Neural cell (in vitro differentiated cells): ENCODE measurements around the gene DCAF5. TPM values are rescaled to one million over a fixed set of nuclear protein-coding genes. Genes with fewer than 3 reads are reported as not detected.
"Not testable (repeated sequence)": the region's sequence is repeated elsewhere in the genome, so short reads cannot be mapped to it uniquely, and the experiment has no call there.

Experiments
- H2AFZ ChIP-seq: fragments of 200-600, 300-800 bp; sonication (generic), shearing (Covaris generic); 2 replicates; pipeline ENCODE4 v1.6.0; 2014; ENCODE audit warnings: low read depth, mild to moderate bottlenecking, antibody characterized with exemption, low read length, moderate library complexity
- H3F3A ChIP-seq: fragments of 200-600 bp; shearing (Covaris generic); 2 replicates; pipeline ENCODE4 v1.6.1; 2016; ENCODE audit warnings: mild to moderate bottlenecking, moderate library complexity, mixed read lengths, antibody characterized with exemption, low read length; ENCODE audit not compliant: insufficient read depth, poor library complexity, severe bottlenecking
- H3K27ac ChIP-seq: fragments of 200-600, 300-800 bp; sonication (generic), shearing (Covaris generic); 2 replicates; pipeline ENCODE4 v1.5.1; 2014; ENCODE audit warnings: mild to moderate bottlenecking, low read length, moderate library complexity
- H3K27me3 ChIP-seq: fragments of 300-800, 200-600 bp; sonication (generic), shearing (Covaris generic); 2 replicates; pipeline ENCODE4 v1.6.0; 2014; ENCODE audit warnings: mild to moderate bottlenecking, low read depth, low read length, moderate library complexity; ENCODE audit not compliant: insufficient read depth
- H3K36me3 ChIP-seq: fragments of 300-800, 200-600 bp; sonication (generic), shearing (Covaris generic); 2 replicates; pipeline ENCODE4 v1.5.1; 2014; ENCODE audit warnings: mild to moderate bottlenecking, antibody characterized with exemption, low read length, moderate library complexity; ENCODE audit not compliant: insufficient read depth
- H3K4me2 ChIP-seq: fragments of 300-800, 200-600 bp; sonication (generic), shearing (Covaris generic); 2 replicates; pipeline ENCODE4 v1.6.0; 2014; ENCODE audit warnings: mild to moderate bottlenecking, low read length
- H3K4me3 ChIP-seq: fragments of 300-800, 200-600 bp; sonication (generic), shearing (Covaris generic); 2 replicates; pipeline ENCODE4 v1.5.1; 2014; ENCODE audit warnings: mild to moderate bottlenecking, low read length, moderate library complexity
- H3K79me2 ChIP-seq: fragments of 200-600 bp; shearing (Covaris generic); replicated peaks from 2 replicates; pipeline ENCODE4 v1.6.0; 2014; ENCODE audit warnings: mild to moderate bottlenecking, low read length, moderate library complexity; ENCODE audit not compliant: insufficient read depth
- H3K9ac ChIP-seq: fragments of 300-800, 200-600 bp; sonication (generic), shearing (Covaris generic); 2 replicates; pipeline ENCODE4 v1.6.1; 2016; ENCODE audit warnings: mild to moderate bottlenecking, low read length, mixed read lengths
- H3K9me2 ChIP-seq: fragments of 200-600 bp; shearing (Covaris generic); 2 replicates; pipeline ENCODE4 v1.6.1; 2016; ENCODE audit warnings: mild to moderate bottlenecking, low read length, mixed read lengths; ENCODE audit not compliant: insufficient read depth
- H3K9me3 ChIP-seq: fragments of 200-600, 300-800 bp; sonication (generic), shearing (Covaris generic); 2 replicates; pipeline ENCODE4 v1.6.1; 2016; ENCODE audit warnings: mild to moderate bottlenecking, mixed run types, low read length, moderate library complexity, mixed read lengths
- H4K20me1 ChIP-seq: fragments of 200-600 bp; shearing (Covaris generic); 2 replicates; pipeline ENCODE4 v1.6.1; 2016; ENCODE audit warnings: mild to moderate bottlenecking, mixed run types; ENCODE audit not compliant: insufficient read depth
- CTCF ChIP-seq: fragments of 450-650 bp; IDR thresholded peaks from 2 replicates; pipeline ENCODE4 v1.5.1; 2014; ENCODE audit warnings: antibody characterized with exemption, mild to moderate bottlenecking, moderate library complexity; ENCODE audit not compliant: poor library complexity, severe bottlenecking
- EP300 ChIP-seq: fragments of 450-650 bp; conservative IDR thresholded peaks from 2 replicates; pipeline ENCODE4 v1.6.1; 2014; ENCODE audit warnings: antibody characterized with exemption, mild to moderate bottlenecking, moderate library complexity; ENCODE audit not compliant: poor library complexity, severe bottlenecking
- EZH2 ChIP-seq: fragments of 200-600, 300-800 bp; shearing (Covaris generic), sonication (generic); IDR thresholded peaks from 2 replicates; pipeline ENCODE4 v1.6.1; 2014; ENCODE audit warnings: antibody characterized with exemption, low read length, borderline replicate concordance, mild to moderate bottlenecking; ENCODE audit not compliant: insufficient read depth, poor library complexity, severe bottlenecking
- MXI1 ChIP-seq: fragments of 450-650 bp; conservative IDR thresholded peaks from 2 replicates; pipeline ENCODE4 v1.6.1; 2014; ENCODE audit warnings: antibody characterized with exemption, mild to moderate bottlenecking; ENCODE audit not compliant: poor library complexity, severe bottlenecking
- POLR2AphosphoS5 ChIP-seq: IDR thresholded peaks from 2 replicates; pipeline ENCODE4 v1.6.1; 2012
- RAD21 ChIP-seq: fragments of 450-650 bp; conservative IDR thresholded peaks from 2 replicates; pipeline ENCODE4 v1.6.1; 2014; ENCODE audit warnings: antibody characterized with exemption, mild to moderate bottlenecking, moderate library complexity
- SMC3 ChIP-seq: fragments of 450-650 bp; conservative IDR thresholded peaks from 2 replicates; pipeline ENCODE4 v1.6.1; 2014; ENCODE audit warnings: antibody characterized with exemption, mild to moderate bottlenecking, moderate library complexity; ENCODE audit not compliant: poor library complexity
- TAF1 ChIP-seq: IDR thresholded peaks from 2 replicates; pipeline ENCODE4 v1.6.1; 2012; ENCODE audit warnings: low read depth
- polyA plus RNA-seq: library from polyadenylated mRNA; depleted of rRNA; stranded (reverse); fragments of >200 nt; gene quantifications from 2 replicates; pipeline ENCODE4 v1.2.3, GENCODE V29; 2014
- TF ChIP-seq, protein P1 (sequence below): IDR thresholded peaks from 2 replicates; pipeline ENCODE4 v1.6.1; 2012; ENCODE audit warnings: borderline replicate concordance

Gene DCAF5
- polyA plus RNA-seq, 1 donor from 2014 or later, result 33.5 TPM

GRCh38 chr14:69023035-69023434 lies 129.9 kb downstream of the DCAF5 start:
- Histone ChIP-seq H2AFZ (no peak overlapping the region), H3K4me2 (no peak overlapping the region), H4K20me1 (no peaks in the 10 kb centered on the region)

GRCh38 chr14:69022093-69022492 lies 130.8 kb downstream of the DCAF5 start:
- not testable (repeated sequence) for H3K27ac ChIP-seq, H3K4me3 ChIP-seq, H3K9ac ChIP-seq, H3F3A ChIP-seq, H3K79me2 ChIP-seq, H3K9me3 ChIP-seq, H4K20me1 ChIP-seq, H3K36me3 ChIP-seq, H3K9me2 ChIP-seq, H3K4me2 ChIP-seq, H3K27me3 ChIP-seq, H2AFZ ChIP-seq

More at GRCh38 chr14:69023035-69023434, 129.9 kb downstream of the DCAF5 start:
- Histone ChIP-seq H3K27me3 (no peaks in the 10 kb centered on the region), H3F3A (no peaks in the 10 kb centered on the region), H3K4me3 (no peak overlapping the region), H3K9me2 (no peaks in the 10 kb centered on the region), H3K36me3 (no peaks in the 10 kb centered on the region), H3K9me3 (no peaks in the 10 kb centered on the region), H3K27ac (no peak overlapping the region), H3K79me2 (no peaks in the 10 kb centered on the region), H3K9ac (no peak overlapping the region)
- TF ChIP-seq RAD21, result no peak
- no peak for TF ChIP-seq EP300
- TF ChIP-seq, protein P1, sequence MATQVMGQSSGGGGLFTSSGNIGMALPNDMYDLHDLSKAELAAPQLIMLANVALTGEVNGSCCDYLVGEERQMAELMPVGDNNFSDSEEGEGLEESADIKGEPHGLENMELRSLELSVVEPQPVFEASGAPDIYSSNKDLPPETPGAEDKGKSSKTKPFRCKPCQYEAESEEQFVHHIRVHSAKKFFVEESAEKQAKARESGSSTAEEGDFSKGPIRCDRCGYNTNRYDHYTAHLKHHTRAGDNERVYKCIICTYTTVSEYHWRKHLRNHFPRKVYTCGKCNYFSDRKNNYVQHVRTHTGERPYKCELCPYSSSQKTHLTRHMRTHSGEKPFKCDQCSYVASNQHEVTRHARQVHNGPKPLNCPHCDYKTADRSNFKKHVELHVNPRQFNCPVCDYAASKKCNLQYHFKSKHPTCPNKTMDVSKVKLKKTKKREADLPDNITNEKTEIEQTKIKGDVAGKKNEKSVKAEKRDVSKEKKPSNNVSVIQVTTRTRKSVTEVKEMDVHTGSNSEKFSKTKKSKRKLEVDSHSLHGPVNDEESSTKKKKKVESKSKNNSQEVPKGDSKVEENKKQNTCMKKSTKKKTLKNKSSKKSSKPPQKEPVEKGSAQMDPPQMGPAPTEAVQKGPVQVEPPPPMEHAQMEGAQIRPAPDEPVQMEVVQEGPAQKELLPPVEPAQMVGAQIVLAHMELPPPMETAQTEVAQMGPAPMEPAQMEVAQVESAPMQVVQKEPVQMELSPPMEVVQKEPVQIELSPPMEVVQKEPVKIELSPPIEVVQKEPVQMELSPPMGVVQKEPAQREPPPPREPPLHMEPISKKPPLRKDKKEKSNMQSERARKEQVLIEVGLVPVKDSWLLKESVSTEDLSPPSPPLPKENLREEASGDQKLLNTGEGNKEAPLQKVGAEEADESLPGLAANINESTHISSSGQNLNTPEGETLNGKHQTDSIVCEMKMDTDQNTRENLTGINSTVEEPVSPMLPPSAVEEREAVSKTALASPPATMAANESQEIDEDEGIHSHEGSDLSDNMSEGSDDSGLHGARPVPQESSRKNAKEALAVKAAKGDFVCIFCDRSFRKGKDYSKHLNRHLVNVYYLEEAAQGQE, result no peak
- TF ChIP-seq CTCF, result no peak
- TF ChIP-seq EZH2, result no peak
- no peak for TF ChIP-seq SMC3
- no peak for TF ChIP-seq TAF1
- TF ChIP-seq POLR2AphosphoS5, result no peak
- TF ChIP-seq MXI1, result no peak

- Histone ChIP-seq H3K9me3 (no peaks in the 10 kb centered on the region), H3K9ac (no peak overlapping the region), H3K79me2 (no peaks in the 10 kb centered on the region), H3K36me3 (no peaks in the 10 kb centered on the region), H4K20me1 (no peaks in the 10 kb centered on the region), H3F3A (no peaks in the 10 kb centered on the region), H3K27me3 (no peaks in the 10 kb centered on the region), H2AFZ (no peak overlapping the region), H3K4me3 (no peak overlapping the region), H3K4me2 (no peak overlapping the region), H3K9me2 (no peaks in the 10 kb centered on the region), H3K27ac (no peak overlapping the region)
- TF ChIP-seq EZH2 (no peak), SMC3 (no peak), POLR2AphosphoS5 (no peak), TAF1 (no peak), MXI1 (no peak), RAD21 (no peak), CTCF (no peak)
- TF ChIP-seq, protein P1, result no peak
These were observed 135.2 kb downstream of the DCAF5 start for GRCh38 chr14:69017706-69018105.
